GM19468 (cell line): ENCODE measurements around the gene NEURL1.

Source experiments
- ATAC-seq: cut with Tn5 transposase; IDR thresholded peaks from one replicate; pipeline ENCODE4 v1.9.1; 2021; ENCODE audit warnings: mild to moderate bottlenecking, moderate library complexity, moderate number of reproducible peaks; ENCODE audit not compliant: unreplicated experiment; ENCODE audit errors: extremely low read depth

Gene NEURL1, protein sequence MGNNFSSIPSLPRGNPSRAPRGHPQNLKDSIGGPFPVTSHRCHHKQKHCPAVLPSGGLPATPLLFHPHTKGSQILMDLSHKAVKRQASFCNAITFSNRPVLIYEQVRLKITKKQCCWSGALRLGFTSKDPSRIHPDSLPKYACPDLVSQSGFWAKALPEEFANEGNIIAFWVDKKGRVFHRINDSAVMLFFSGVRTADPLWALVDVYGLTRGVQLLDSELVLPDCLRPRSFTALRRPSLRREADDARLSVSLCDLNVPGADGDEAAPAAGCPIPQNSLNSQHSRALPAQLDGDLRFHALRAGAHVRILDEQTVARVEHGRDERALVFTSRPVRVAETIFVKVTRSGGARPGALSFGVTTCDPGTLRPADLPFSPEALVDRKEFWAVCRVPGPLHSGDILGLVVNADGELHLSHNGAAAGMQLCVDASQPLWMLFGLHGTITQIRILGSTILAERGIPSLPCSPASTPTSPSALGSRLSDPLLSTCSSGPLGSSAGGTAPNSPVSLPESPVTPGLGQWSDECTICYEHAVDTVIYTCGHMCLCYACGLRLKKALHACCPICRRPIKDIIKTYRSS

DNA sequence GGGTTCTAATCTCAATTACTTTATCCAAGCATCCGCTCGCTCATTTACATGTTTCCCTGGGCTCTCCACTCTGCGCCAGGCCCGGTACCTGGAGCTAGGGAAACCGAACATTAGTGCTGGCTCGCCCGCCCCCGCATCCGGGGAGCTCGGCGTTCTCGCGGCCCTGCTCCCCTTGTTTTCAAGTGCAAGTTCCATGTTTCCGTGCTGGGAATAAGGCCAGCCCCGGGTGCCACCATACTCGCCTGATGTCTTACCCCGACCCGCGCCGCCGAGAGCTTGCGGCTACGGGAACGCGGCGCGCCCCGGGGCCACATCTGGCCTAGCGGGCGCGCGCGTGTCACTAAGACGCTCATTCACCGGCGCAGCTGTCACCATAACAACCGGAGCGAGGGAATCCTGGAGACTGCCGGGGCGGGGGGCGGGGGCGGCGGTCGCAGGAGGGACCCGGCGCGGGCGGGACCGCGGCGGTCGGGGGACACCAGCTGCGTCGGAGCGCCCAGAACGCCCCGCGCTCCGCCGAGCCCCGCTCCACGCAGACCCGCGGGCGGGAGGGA, at the start of gene NEURL1:
Gene NEURL1, plus strand, starts transcription at position 344 of the 554 bp plus-strand sequence. CDS start 683 bp downstream, outside the sequence.
- ATAC-seq = no peak

DNA sequence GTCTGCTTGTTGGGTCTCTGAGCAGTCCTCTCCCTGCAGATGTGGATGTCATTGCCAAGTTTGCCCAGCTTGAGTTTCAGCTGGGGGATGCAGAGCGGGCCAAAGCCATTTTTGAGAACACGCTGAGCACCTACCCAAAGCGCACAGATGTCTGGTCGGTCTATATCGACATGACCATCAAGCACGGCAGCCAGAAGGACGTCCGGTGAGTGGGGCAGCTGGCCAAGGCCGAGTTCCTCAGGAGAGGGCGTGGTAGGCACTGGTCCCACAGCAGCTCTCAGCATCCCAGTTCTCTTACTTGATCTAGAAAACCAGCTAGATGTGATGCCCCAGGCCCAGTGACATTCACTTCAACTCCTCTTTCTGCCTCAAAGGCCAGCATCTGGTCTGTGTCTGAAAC, 49.0 kb upstream of the NEURL1 start:
- no peak for ATAC-seq

GRCh38 chr10:103445366-103445765, 48.1 kb upstream of the NEURL1 start:
- ATAC-seq = no peak

DNA sequence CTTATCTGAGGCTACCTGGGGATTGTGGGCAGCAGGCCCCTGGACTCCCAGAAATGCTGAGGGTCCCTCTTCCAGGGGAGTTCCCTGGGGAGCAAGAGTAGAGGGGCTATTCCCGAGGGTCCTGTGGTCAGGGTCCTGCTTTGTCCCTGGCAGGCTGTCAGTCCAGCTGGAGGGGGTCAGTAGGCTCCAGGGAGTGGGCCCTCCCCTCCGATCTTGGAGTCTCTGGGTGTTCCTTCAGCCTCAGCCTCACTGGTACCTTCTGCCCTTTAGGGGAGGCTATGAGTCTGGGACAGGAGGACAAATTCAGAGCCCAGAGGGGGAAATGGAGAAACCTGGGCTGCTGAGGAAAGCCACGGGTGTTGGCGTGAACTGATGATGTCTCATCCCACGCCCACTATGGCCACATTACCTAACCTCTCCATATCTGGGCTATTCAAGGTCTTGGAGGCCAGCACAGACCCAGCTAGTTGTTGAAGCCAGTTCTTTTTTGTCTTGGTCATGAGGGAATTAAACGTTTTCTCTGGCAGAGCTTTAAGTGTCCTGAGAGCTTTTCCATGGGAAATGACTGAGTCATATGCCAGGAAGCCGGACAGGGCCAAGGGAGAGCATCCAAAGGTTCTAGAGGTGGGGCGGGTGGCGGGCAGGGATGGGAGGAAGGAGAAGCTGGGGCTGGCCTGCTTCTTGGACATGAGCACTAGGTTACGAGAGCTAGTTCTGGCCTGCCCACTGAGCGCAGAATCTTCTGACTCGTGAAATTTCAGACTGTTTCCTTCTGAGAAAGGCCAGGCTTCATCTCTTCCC, 47.5 kb upstream of the NEURL1 start:
- no peak for ATAC-seq

DNA sequence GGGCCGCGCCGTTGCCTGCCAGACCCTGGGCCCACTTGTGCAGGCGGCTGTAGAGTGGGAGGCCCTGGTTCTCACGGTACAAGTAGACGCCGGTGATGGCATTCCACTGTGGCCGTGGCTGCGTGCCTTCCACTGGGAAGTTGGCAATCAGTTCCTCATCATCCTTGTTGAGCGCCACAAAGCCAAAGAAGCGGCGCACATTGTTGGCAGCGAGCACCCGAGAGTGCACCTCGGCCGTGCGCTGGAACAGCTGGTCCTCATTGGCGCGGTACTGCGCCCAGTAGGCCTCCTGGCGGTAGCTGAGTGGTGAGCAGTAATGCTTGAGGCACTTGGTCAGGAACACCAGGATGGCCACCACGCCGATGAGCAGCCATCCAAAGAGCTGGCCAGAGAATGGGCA, 46.3 kb upstream of the NEURL1 start:
- ATAC-seq = no peak

- ATAC-seq = no peak
Observed at GRCh38 chr10:103448746-103449145, 44.8 kb upstream of the NEURL1 start.

GRCh38 chr10:103449208-103450144, 44.0 kb upstream of the NEURL1 start:
- ATAC-seq = no peak

- no peak for ATAC-seq
Observed at GRCh38 chr10:103450201-103450695, 43.3 kb upstream of the NEURL1 start.

GRCh38 chr10:103451091-103451813, 42.3 kb upstream of the NEURL1 start:
- ATAC-seq = no peak

DNA sequence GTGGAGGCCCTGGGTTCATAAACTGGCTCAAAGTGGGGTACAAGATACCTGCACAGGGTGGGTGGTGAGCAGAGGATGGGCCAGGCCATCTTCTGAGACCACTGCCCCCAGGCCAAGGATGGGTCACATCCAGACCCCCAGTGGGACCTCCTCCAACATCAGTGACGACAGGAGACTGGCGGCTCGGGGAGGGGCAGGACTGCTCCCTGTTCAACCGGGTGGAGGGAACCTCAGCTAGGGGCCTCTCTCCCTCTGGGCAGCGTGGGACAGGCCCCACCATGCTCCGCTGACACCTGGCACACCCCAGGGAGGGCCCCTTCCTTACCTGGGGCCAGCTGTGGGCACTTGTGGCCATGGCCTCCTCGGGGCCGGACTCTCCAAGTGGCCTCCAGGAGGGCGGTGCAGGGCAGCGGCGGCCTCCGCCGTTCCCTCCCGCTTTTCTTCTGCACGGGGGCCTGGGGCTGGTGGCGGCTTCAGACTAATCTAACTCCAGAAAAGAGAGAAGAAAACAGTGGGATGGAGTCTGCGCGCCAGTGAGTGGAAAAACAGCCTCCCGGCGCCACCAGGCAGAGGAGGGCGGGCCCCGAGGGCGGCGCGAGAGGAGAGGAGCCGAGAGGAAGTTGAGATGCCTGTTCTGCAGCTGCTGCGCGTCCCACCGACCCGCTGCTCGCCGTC, 41.5 kb upstream of the NEURL1 start, which contains the start of gene CALHM2:
Gene CALHM2, minus strand, starts transcription at position 540 of the 675 bp plus-strand sequence. CDS start 2,429 bp downstream, outside the sequence.
- ATAC-seq = no peak

DNA sequence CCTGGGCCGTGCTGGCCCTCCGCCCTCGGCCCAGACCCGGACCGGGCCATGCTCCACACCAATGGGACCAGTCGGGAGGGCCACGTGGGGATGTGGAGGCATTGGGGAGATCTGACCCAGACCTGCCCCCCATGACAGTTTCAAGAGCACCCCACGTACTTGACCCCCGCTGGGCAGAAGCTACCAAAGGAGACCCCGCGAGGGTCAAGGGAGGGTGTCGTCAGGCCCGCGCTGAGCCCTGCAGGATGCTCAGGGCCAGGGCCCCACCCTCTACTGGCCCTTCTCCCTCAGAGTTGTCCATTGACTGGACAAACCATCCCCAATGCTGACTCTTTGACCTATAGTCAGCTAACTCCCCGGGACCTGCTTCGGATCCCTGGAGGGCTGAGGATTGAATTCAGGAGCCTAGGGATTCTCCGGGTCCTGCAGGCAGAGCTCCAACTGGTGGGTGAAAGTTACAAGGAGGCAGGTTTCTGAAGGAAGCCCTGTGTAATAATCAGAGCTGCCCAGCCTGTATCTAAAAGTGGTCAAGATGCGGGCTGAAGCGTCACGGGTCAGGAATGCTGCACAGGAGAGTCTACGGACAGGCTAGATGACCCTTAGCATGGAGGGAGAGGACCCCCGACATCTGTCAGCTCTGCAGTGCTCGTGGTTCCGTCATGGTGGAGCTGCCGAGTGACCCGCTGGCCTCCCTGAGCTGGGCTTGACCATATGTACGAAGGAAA, 40.8 kb upstream of the NEURL1 start:
- ATAC-seq = no peak

DNA sequence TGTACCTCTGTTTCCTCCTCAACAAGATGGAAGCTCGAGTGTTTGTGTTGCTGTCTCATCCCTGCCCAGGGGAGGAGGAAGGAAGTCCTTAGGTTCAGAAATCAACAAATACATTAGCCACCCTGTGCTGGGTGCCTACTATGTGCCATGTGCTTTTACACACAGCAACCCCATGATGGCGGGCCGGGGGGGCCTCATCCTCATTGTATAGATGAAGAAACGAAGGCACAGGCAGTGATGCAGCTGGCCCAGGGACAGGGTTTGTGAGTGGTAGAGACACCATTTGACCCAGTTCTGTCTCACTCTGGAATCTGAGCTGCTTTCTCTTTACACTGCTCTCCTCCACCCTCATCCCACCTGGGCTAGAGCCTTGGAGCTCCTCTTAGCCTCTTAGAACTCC, 39.5 kb upstream of the NEURL1 start:
- no peak for ATAC-seq

DNA sequence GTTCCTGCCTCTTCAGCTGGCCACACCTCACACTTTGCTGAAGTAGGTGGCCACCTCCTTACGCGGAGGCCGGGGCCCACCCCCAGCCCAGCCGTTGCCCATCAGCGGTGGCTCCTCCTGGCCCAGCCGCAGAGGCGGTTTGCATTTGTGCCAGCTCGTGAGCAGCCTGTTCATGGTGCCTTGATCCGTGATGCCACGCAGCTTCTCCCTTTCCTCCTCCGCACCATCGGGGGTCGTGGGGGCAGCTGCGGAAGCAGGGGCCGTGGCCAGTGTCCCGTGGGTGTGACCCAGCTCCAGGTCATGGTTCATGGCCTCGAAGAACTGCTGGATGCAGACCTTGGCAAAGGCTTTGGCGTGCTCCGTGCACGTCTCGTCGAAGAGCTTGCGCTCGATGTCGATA, 38.3 kb upstream of the NEURL1 start:
- no peak for ATAC-seq

- no peak for ATAC-seq
Observed at GRCh38 chr10:103456074-103456660, 37.3 kb upstream of the NEURL1 start.

DNA sequence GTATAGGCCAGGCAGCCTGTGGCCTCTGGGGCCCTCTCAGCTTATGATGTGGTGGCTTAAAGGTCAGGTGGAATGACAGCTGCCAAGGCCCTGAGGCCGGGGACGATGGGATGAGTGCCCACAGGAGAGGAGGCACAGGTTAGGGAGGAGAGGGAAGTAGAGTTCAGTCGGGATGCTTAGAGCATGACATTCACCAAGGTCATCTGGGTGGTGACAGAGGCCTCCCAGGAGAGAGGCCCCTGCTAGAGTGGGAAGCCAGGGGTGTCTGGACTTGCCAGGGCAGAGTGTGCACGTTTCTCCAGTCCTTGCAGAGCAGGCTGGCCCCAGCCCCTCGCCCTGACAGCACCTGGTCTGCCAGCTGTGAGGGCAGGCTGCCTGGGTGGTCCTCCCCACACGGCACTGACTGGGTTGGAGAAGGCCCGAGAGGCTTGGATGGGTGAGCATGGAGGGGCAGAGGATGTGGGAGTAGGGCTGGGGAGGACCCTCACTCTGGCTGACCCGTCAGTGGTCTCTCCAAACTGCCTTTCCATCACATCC, 36.3 kb upstream of the NEURL1 start:
- ATAC-seq = no peak

DNA sequence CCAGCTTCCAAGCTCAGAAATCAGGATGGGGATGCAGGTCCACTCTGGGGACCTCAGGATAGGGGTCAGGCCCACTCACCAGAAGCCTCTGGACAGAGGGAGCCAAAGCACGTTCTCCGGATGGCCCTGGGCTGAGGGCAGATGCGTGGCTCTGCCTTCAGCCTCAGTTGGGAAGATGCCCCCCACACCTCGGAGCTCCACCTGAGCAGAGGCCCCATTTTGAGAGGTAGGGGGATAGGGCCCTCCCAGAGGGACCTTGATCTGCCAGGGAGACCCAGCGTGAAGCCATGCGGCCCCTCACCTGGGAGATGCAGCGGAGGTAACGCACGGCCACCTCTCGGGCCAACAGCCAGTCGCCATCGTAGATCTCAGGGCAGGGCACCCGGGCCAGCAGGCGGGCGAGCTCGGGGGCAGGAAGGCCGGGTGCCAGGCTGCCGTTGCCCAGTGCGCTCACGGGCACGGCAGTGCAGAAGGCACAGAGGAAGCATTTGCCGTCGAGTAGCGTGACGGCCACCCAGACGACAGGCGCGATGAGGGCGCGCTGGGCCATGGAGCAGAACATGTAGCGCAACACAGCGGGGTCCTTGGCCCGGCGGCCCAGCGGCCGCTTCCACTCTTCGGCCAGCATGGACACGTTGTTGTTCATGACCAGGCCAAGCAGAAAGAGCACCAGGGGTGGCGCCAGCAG, 35.5 kb upstream of the NEURL1 start:
- ATAC-seq = no peak
